B cell (primary cell): ENCODE data around the gene AP4M1. TPM values are rescaled to one million over a fixed set of nuclear protein-coding genes. Genes with fewer than 3 reads are reported as not detected.

Source experiments
- ATAC-seq: fragments of 200-7000 bp; cut with Tn5 transposase; one replicate; pipeline ENCODE4 v1.10.0; 2021; ENCODE audit warnings: low read depth, mild to moderate bottlenecking, moderate number of reproducible peaks, moderate library complexity
- CTCF ChIA-PET: fragments of 350-600 bp; sonication (Branson Sonifier 250); formaldehyde crosslinking; loops from one replicate; lab custom pipeline; 2021; ENCODE audit warnings: antibody characterized with exemption, inconsistent platforms; lab: Charles Lee
- POLR2A ChIA-PET: fragments of 350-600 bp; sonication (Branson Sonifier 250); formaldehyde crosslinking; loops from one replicate; lab custom pipeline; 2021; ENCODE audit warnings: antibody characterized with exemption; lab: Charles Lee
- DNase-seq: peaks from one replicate; pipeline ENCODE4 v3.0.0; 2013
- H2AFZ ChIP-seq: 2 replicates; pipeline ENCODE4 v1.6.1; 2012; ENCODE audit warnings: mild to moderate bottlenecking, low read depth, low read length; ENCODE audit not compliant: insufficient read depth, poor library complexity, severe bottlenecking
- H3K27ac ChIP-seq, 2 donors: 1 replicate in 1 of 2; 2 replicates in 1 of 2; pipeline ENCODE4 v1.5.1; 2012 to 2013; ENCODE audit warnings: low read length in 2 of 2, mild to moderate bottlenecking in 2 of 2, moderate library complexity in 1 of 2
- H3K27me3 ChIP-seq, 4 experiments: fragments of 200-600 bp in 1 of 4; sonication (generic) in 1 of 4; replicated peaks in 1 of 4; 1 replicate in 2 of 4; 2 replicates in 2 of 4; pipeline versions ENCODE4 v1.6.1 to v1.7.0; 2013 to 2016; ENCODE audit warnings: low read length in 3 of 4, mild to moderate bottlenecking in 2 of 4, mixed read lengths in 1 of 4, moderate library complexity in 1 of 4; ENCODE audit not compliant: insufficient read depth in 4 of 4, control insufficient read depth in 3 of 4; ENCODE audit errors: control extremely low read depth in 1 of 4
- H3K36me3 ChIP-seq, 2 experiments: replicated peaks in 1 of 2; 1 replicate in 1 of 2; 2 replicates in 1 of 2; pipeline versions ENCODE4 v1.6.1 to v1.7.1; 2013; ENCODE audit warnings: low read length in 1 of 2; ENCODE audit not compliant: insufficient read depth in 2 of 2, control insufficient read depth in 1 of 2; ENCODE audit errors: control extremely low read depth in 1 of 2, extremely low read depth in 1 of 2
- H3K4me1 ChIP-seq, 2 donors: fragments of 200-600 bp in 1 of 2; sonication (generic) in 1 of 2; 1 replicate in 1 of 2; 2 replicates in 1 of 2; pipeline versions ENCODE4 v1.5.1 to v1.6.1; 2013 to 2017; ENCODE audit warnings: low read length in 2 of 2; ENCODE audit not compliant: control insufficient read depth in 2 of 2, insufficient read depth in 2 of 2
- H3K4me2 ChIP-seq: replicated peaks from 2 replicates; pipeline ENCODE3; 2012; ENCODE audit warnings: mild to moderate bottlenecking, low read depth, low read length; ENCODE audit not compliant: poor library complexity, severe bottlenecking
- H3K4me3 ChIP-seq, 5 experiments: fragments of 200-600 bp in 1 of 5; sonication (generic) in 1 of 5; 1 replicate in 3 of 5; 2 replicates in 2 of 5; pipeline versions ENCODE4 v1.5.1 to v1.7.0; 2011 to 2016; ENCODE audit warnings: low read length in 4 of 5, mild to moderate bottlenecking in 4 of 5, low read depth in 2 of 5, control low read depth in 1 of 5, moderate library complexity in 1 of 5; ENCODE audit not compliant: insufficient read depth in 1 of 5; ENCODE audit errors: control extremely low read depth in 1 of 5, extremely low read depth in 1 of 5
- H3K79me2 ChIP-seq: fragments of 200-600 bp; sonication (generic); one replicate; pipeline ENCODE4 v1.6.0; 2016; ENCODE audit warnings: low read length; ENCODE audit not compliant: control insufficient read depth, insufficient read depth
- H3K9ac ChIP-seq: fragments of 200-600 bp; sonication (generic); 2 replicates; pipeline ENCODE4 v1.6.1; 2017; ENCODE audit warnings: mild to moderate bottlenecking, low read length, moderate library complexity
- H3K9me3 ChIP-seq, 3 donors: one replicate each; pipeline versions ENCODE4 v1.6.1 to v1.7.1; 2013; ENCODE audit warnings: low read length in 2 of 3; ENCODE audit not compliant: control insufficient read depth in 2 of 3, insufficient read depth in 1 of 3; ENCODE audit errors: control extremely low read depth in 1 of 3
- H4K20me1 ChIP-seq: 2 replicates; pipeline ENCODE4 v1.6.0; 2012; ENCODE audit warnings: mild to moderate bottlenecking, low read length; ENCODE audit not compliant: insufficient read depth, control insufficient read depth, poor library complexity, severe bottlenecking
- H3K27ac Mint-ChIP-seq: one replicate; pipeline ENCODE4 v1.8.0; 2021; ENCODE audit warnings: mixed read lengths
- H3K27me3 Mint-ChIP-seq: one replicate; pipeline ENCODE4 v1.8.0; 2021; ENCODE audit warnings: mixed read lengths
- H3K4me1 Mint-ChIP-seq: one replicate; pipeline ENCODE4 v1.8.0; 2021; ENCODE audit warnings: mixed read lengths
- H3K4me3 Mint-ChIP-seq: one replicate; pipeline ENCODE4 v1.8.0; 2021; ENCODE audit warnings: mixed read lengths
- H3K9me3 Mint-ChIP-seq: one replicate; pipeline ENCODE4 v1.8.0; 2022; ENCODE audit warnings: mixed read lengths; ENCODE audit not compliant: insufficient read depth
- EZH2 ChIP-seq: IDR thresholded peaks from 2 replicates; pipeline ENCODE4 v1.6.1; 2012; ENCODE audit warnings: borderline replicate concordance, low read depth, mild to moderate bottlenecking, moderate library complexity, low read length; ENCODE audit not compliant: insufficient read depth, poor library complexity, severe bottlenecking
- WGBS: methylation state at CpG from one replicate; pipeline ENCODE4 v1.1.5; 2013; ENCODE audit warnings: missing lambda C conversion rate; ENCODE audit not compliant: insufficient coverage; 5-methylcytosine and 5-hydroxymethylcytosine counted together
- intact Hi-C: fragments of 100-400 bp; cut with micrococcal nuclease; formaldehyde crosslinking; loops from one replicate; pipeline ENCODE4 v1.10.0; 2022
- polyA plus RNA-seq: library from polyadenylated mRNA; depleted of rRNA; stranded (reverse); fragments of >200 nt; gene quantifications from 2 replicates; pipeline ENCODE4 v1.2.3, GENCODE V29; 2012
- total RNA-seq, 2 donors: library from RNA; stranded (reverse); fragments of 120-200 nt in 1 of 2; gene quantifications; 1 replicate in 1 of 2; 2 replicates in 1 of 2; pipeline versions ENCODE4 v1.2.3 to v1.2.4, GENCODE V29; 2013 to 2022
- TF ChIP-seq, protein P1 (sequence below): fragments of 200-600 bp; IDR thresholded peaks from one replicate; pipeline ENCODE4 v1.8.0; 2022; ENCODE audit warnings: antibody characterized with exemption, mild to moderate bottlenecking

AP4M1 gene
- total and polyA plus RNA-seq, 2 donors (not counting 1 experiment from before 2014, with no cell fraction given) = 9.0 to 17.6 TPM

DNA sequence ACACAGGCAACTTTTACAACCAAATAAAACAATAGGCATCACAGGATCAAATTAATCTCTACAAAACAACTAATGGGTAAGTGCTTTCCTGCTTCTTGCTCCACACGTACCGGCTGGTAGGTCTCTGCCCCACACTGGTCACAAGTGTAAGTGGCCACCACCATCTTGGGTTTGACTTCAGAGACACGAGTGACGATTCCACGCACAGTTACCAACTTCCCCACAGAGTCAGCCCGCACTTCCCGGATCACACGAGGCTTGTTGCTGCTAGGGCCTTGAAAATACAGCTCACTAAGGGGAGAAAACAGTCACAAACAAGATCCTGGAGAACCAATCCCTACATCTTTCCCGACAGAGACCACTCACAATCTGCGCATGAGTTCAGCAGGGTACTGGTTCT, 2.5 kb upstream of the AP4M1 start:
- Histone ChIP-seq H3K9ac (no peak overlapping the region), H3K27ac (peak overlapping the region; percentile 3 to 24), H4K20me1 (peaks cover 36% of the 10 kb centered on the region), H3K4me3 (no peak overlapping the region), H3K79me2 (peaks cover 40% of the 10 kb centered on the region), H2AFZ (no peak overlapping the region), H3K36me3 (peaks cover 2 to 54% of the 10 kb centered on the region in 2 experiments), H3K9me3 (no peaks in the 10 kb centered on the region), H3K4me2 (peak overlapping the region; percentile 98), H3K4me1 (peaks cover 13 to 24% of the 10 kb centered on the region in 2 donors), H3K27me3 (no peaks in the 10 kb centered on the region)
- no peaks in the 10 kb centered on the region for H3K27me3 Mint-ChIP-seq
- CTCF ChIA-PET = interaction anchor here (3.2 to 5.3 kb wide), 2 partner anchors 16 to 32 kb away, joined by 19 to 43 read pairs; no protein-coding TSS in a partner anchor
- intact Hi-C loops = no loop called here
- WGBS = 95% methylated on average over 9 of the region's 10 CpGs
- peaks cover 40% of the 10 kb centered on the region for H3K4me1 Mint-ChIP-seq
- TF ChIP-seq EZH2 = no peak
- TF ChIP-seq, protein P1, sequence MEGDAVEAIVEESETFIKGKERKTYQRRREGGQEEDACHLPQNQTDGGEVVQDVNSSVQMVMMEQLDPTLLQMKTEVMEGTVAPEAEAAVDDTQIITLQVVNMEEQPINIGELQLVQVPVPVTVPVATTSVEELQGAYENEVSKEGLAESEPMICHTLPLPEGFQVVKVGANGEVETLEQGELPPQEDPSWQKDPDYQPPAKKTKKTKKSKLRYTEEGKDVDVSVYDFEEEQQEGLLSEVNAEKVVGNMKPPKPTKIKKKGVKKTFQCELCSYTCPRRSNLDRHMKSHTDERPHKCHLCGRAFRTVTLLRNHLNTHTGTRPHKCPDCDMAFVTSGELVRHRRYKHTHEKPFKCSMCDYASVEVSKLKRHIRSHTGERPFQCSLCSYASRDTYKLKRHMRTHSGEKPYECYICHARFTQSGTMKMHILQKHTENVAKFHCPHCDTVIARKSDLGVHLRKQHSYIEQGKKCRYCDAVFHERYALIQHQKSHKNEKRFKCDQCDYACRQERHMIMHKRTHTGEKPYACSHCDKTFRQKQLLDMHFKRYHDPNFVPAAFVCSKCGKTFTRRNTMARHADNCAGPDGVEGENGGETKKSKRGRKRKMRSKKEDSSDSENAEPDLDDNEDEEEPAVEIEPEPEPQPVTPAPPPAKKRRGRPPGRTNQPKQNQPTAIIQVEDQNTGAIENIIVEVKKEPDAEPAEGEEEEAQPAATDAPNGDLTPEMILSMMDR = no peak
- H3K27ac Mint-ChIP-seq = peak overlapping the region; percentile 57
- H3K9me3 Mint-ChIP-seq = no peaks in the 10 kb centered on the region
- DNase-seq (no peak), ATAC-seq (no peak)
- POLR2A ChIA-PET = no interaction called here
- H3K4me3 Mint-ChIP-seq = peak overlapping the region; percentile 96

DNA sequence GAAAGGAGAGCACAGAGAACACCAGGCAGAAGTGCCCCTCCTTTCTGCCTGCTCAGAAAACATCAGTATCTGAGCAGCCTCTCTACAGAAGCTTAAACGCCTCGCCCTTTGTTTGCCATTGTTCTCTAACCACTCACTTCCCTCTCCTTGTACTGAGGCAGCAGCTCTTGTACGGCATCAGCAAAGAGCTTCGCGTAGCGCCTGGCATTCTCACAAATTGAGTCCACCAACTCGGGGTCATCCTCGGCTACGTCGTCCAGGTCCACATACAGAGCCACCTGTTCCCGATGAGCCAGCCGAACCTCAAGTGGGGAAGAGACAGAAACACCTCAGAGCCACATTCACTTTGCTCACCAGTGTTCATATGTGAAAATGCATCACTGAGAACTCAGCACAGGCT, 2.0 kb upstream of the AP4M1 start:
- Histone ChIP-seq H2AFZ (no peak overlapping the region), H3K9ac (peak overlapping the region; percentile 93), H3K9me3 (no peaks in the 10 kb centered on the region), H3K36me3 (peaks cover 2 to 49% of the 10 kb centered on the region in 2 experiments), H3K4me2 (peak overlapping the region; percentile 98), H3K4me3 (peak overlapping the region in 4 of 5 experiments; percentile 85 to 92 (median 89)), H3K27ac (peak overlapping the region; percentile 24 to 94), H3K79me2 (peaks cover 40% of the 10 kb centered on the region), H4K20me1 (peaks cover 31% of the 10 kb centered on the region), H3K4me1 (peaks cover 13 to 24% of the 10 kb centered on the region in 2 donors), H3K27me3 (no peaks in the 10 kb centered on the region)
- H3K27ac Mint-ChIP-seq = peak overlapping the region; percentile 98
- 94% methylated on average over 12 of the region's 12 CpGs for WGBS
- ChIA-PET CTCF (interaction anchor here (0.7 to 5.3 kb wide), 3 partner anchors 17 to 36 kb away, joined by 3 to 43 read pairs (median 19); no protein-coding TSS in a partner anchor), POLR2A (interaction anchor here (2.4 kb wide), 1 partner anchor 180 kb away, joined by 8 read pairs; the partner anchor contains the start of gene TRIM4)
- TF ChIP-seq, protein P1 = no peak
- TF ChIP-seq EZH2 = no peak
- no peaks in the 10 kb centered on the region for H3K9me3 Mint-ChIP-seq
- H3K4me1 Mint-ChIP-seq = peaks cover 40% of the 10 kb centered on the region
- H3K27me3 Mint-ChIP-seq = no peaks in the 10 kb centered on the region
- DNase-seq (peak; percentile 23), ATAC-seq (no peak)
- H3K4me3 Mint-ChIP-seq = peak overlapping the region; percentile 96
- intact Hi-C loops = no loop called here
